Measurements from ENCODE around the gene GPD2.

Gene GPD2

GRCh38 chr2:156476850-156477206, 40.6 kb downstream of the GPD2 start:
- Histone ChIP-seq H3K9ac (ENCODE audit: low read length) (no peak overlapping the region), H3K4me2 (ENCODE audit: low read length) (no peak overlapping the region), H3K79me1 (ENCODE audit: low read length) (no peaks in the 10 kb centered on the region), H4K91ac (ENCODE audit: low read depth, low read length) (no peak overlapping the region), H3K27me3 (ENCODE audit: insufficient read depth, low read length) (no peaks in the 10 kb centered on the region), H3K4ac (ENCODE audit: low read depth, low read length) (no peak overlapping the region), H2BK5ac (ENCODE audit: low read depth, low read length, poor library complexity) (no peak overlapping the region), H3K18ac (ENCODE audit: low read length) (no peak overlapping the region), H2BK12ac (ENCODE audit: low read length) (no peak overlapping the region), H2AFZ (ENCODE audit: insufficient read depth, low read length, poor library complexity) (no peak overlapping the region), H4K12ac (ENCODE audit: low read depth, low read length) (no peak overlapping the region), H3K36me3 (ENCODE audit: control insufficient read depth in 1 of 2, insufficient read depth in 2 of 2, low read length in 2 of 2) (no peaks in the 10 kb centered on the region), H3K4me3 (ENCODE audit: low read depth, low read length) (no peak overlapping the region), H4K8ac (ENCODE audit: low read depth, low read length) (no peak overlapping the region), H3K4me1 (ENCODE audit: control insufficient read depth in 1 of 2, insufficient read depth in 2 of 2, low read length in 2 of 2) (peaks cover 0 to 3% of the 10 kb centered on the region in 2 experiments), H2AK5ac (ENCODE audit: low read length) (no peak overlapping the region), H2BK120ac (ENCODE audit: insufficient read depth, low read length, poor library complexity) (no peak overlapping the region), H3K23ac (ENCODE audit: low read length) (no peak overlapping the region), H3K14ac (ENCODE audit: low read length) (no peak overlapping the region), H3K27ac (ENCODE audit: low read depth, low read length) (no peak overlapping the region), H3K9me3 (ENCODE audit: insufficient read depth, low read depth, low read length) (no peaks in the 10 kb centered on the region), H3K79me2 (ENCODE audit: control insufficient read depth, insufficient read depth, low read length, poor library complexity) (no peaks in the 10 kb centered on the region)
- DNase-seq, result peak in 1 of 2 donors; percentile 51
- no CpG with 5 or more reads among the region's 2 CpGs for WGBS (ENCODE audit: extremely low coverage, insufficient coverage, insufficient read length)

- Histone ChIP-seq H3K4ac (ENCODE audit: low read depth, low read length) (no peak overlapping the region), H3K14ac (ENCODE audit: low read length) (no peak overlapping the region), H2BK12ac (ENCODE audit: low read length) (no peak overlapping the region), H3K4me2 (ENCODE audit: low read length) (no peak overlapping the region), H2AFZ (ENCODE audit: insufficient read depth, low read length, poor library complexity) (no peak overlapping the region), H3K36me3 (ENCODE audit: control insufficient read depth in 1 of 2, insufficient read depth in 2 of 2, low read length in 2 of 2) (no peaks in the 10 kb centered on the region), H3K9ac (ENCODE audit: low read length) (no peak overlapping the region), H4K91ac (ENCODE audit: low read depth, low read length) (no peak overlapping the region), H3K79me1 (ENCODE audit: low read length) (no peaks in the 10 kb centered on the region), H3K23ac (ENCODE audit: low read length) (no peak overlapping the region), H2BK120ac (ENCODE audit: insufficient read depth, low read length, poor library complexity) (no peak overlapping the region), H2BK5ac (ENCODE audit: low read depth, low read length, poor library complexity) (no peak overlapping the region), H3K4me1 (ENCODE audit: control insufficient read depth in 1 of 2, insufficient read depth in 2 of 2, low read length in 2 of 2) (no peaks in the 10 kb centered on the region), H3K79me2 (ENCODE audit: control insufficient read depth, insufficient read depth, low read length, poor library complexity) (no peaks in the 10 kb centered on the region), H3K27ac (ENCODE audit: low read depth, low read length) (no peak overlapping the region), H4K8ac (ENCODE audit: low read depth, low read length) (no peak overlapping the region), H3K9me3 (ENCODE audit: insufficient read depth, low read depth, low read length) (no peaks in the 10 kb centered on the region), H3K27me3 (ENCODE audit: insufficient read depth, low read length) (no peaks in the 10 kb centered on the region), H3K18ac (ENCODE audit: low read length) (no peak overlapping the region), H3K4me3 (ENCODE audit: low read depth, low read length) (no peak overlapping the region), H4K12ac (ENCODE audit: low read depth, low read length) (no peak overlapping the region), H2AK5ac (ENCODE audit: low read length) (no peak overlapping the region)
- no peak for DNase-seq
- WGBS (ENCODE audit: extremely low coverage, insufficient coverage, insufficient read length), result no CpG with 5 or more reads among the region's 5 CpGs
These were observed 44.2 kb downstream of the GPD2 start for GRCh38 chr2:156480376-156480775.

GRCh38 chr2:156481312-156481711, 45.1 kb downstream of the GPD2 start:
- H4K91ac ChIP-seq (ENCODE audit: low read depth, low read length), result no peak overlapping the region
- H3K27ac ChIP-seq (ENCODE audit: low read depth, low read length), result no peak overlapping the region
- no peak overlapping the region for H3K18ac ChIP-seq (ENCODE audit: low read length)
- H3K9ac ChIP-seq (ENCODE audit: low read length), result no peak overlapping the region
- no peak overlapping the region for H3K4me3 ChIP-seq (ENCODE audit: low read depth, low read length)
- H3K4ac ChIP-seq (ENCODE audit: low read depth, low read length), result no peak overlapping the region
- H2BK5ac ChIP-seq (ENCODE audit: low read depth, low read length, poor library complexity), result no peak overlapping the region
- no peak overlapping the region for H4K8ac ChIP-seq (ENCODE audit: low read depth, low read length)
- no peak for DNase-seq
- no peaks in the 10 kb centered on the region for H3K79me2 ChIP-seq (ENCODE audit: control insufficient read depth, insufficient read depth, low read length, poor library complexity)
- no peak overlapping the region for H4K12ac ChIP-seq (ENCODE audit: low read depth, low read length)
- no peaks in the 10 kb centered on the region for H3K9me3 ChIP-seq (ENCODE audit: insufficient read depth, low read depth, low read length)
- H2AFZ ChIP-seq (ENCODE audit: insufficient read depth, low read length, poor library complexity), result no peak overlapping the region
- no peak overlapping the region for H2AK5ac ChIP-seq (ENCODE audit: low read length)
- H3K36me3 ChIP-seq (ENCODE audit: control insufficient read depth in 1 of 2, insufficient read depth in 2 of 2, low read length in 2 of 2), result no peaks in the 10 kb centered on the region
- H2BK120ac ChIP-seq (ENCODE audit: insufficient read depth, low read length, poor library complexity), result no peak overlapping the region
- no peak overlapping the region for H2BK12ac ChIP-seq (ENCODE audit: low read length)
- no peak overlapping the region for H3K23ac ChIP-seq (ENCODE audit: low read length)
- H3K4me2 ChIP-seq (ENCODE audit: low read length), result no peak overlapping the region
- H3K4me1 ChIP-seq (ENCODE audit: control insufficient read depth in 1 of 2, insufficient read depth in 2 of 2, low read length in 2 of 2), result no peaks in the 10 kb centered on the region
- H3K79me1 ChIP-seq (ENCODE audit: low read length), result no peaks in the 10 kb centered on the region
- no peaks in the 10 kb centered on the region for H3K27me3 ChIP-seq (ENCODE audit: insufficient read depth, low read length)
- no peak overlapping the region for H3K14ac ChIP-seq (ENCODE audit: low read length)

GRCh38 chr2:156483741-156484173, 47.6 kb downstream of the GPD2 start:
- H2BK12ac ChIP-seq (ENCODE audit: low read length), result no peak overlapping the region
- no peak overlapping the region for H2AK5ac ChIP-seq (ENCODE audit: low read length)
- H3K79me1 ChIP-seq (ENCODE audit: low read length), result no peaks in the 10 kb centered on the region
- no peak overlapping the region for H3K27ac ChIP-seq (ENCODE audit: low read depth, low read length)
- no peak overlapping the region for H2AFZ ChIP-seq (ENCODE audit: insufficient read depth, low read length, poor library complexity)
- H3K9ac ChIP-seq (ENCODE audit: low read length), result no peak overlapping the region
- no peak overlapping the region for H2BK5ac ChIP-seq (ENCODE audit: low read depth, low read length, poor library complexity)
- H2BK120ac ChIP-seq (ENCODE audit: insufficient read depth, low read length, poor library complexity), result no peak overlapping the region
- H4K91ac ChIP-seq (ENCODE audit: low read depth, low read length), result no peak overlapping the region
- peak in 1 of 2 donors; percentile 58 for DNase-seq
- no peaks in the 10 kb centered on the region for H3K27me3 ChIP-seq (ENCODE audit: insufficient read depth, low read length)
- H3K36me3 ChIP-seq (ENCODE audit: control insufficient read depth in 1 of 2, insufficient read depth in 2 of 2, low read length in 2 of 2), result no peaks in the 10 kb centered on the region
- H3K18ac ChIP-seq (ENCODE audit: low read length), result no peak overlapping the region
- no peaks in the 10 kb centered on the region for H3K79me2 ChIP-seq (ENCODE audit: control insufficient read depth, insufficient read depth, low read length, poor library complexity)
- H4K12ac ChIP-seq (ENCODE audit: low read depth, low read length), result no peak overlapping the region
- no peaks in the 10 kb centered on the region for H3K9me3 ChIP-seq (ENCODE audit: insufficient read depth, low read depth, low read length)
- no peaks in the 10 kb centered on the region for H3K4me1 ChIP-seq (ENCODE audit: control insufficient read depth in 1 of 2, insufficient read depth in 2 of 2, low read length in 2 of 2)
- H3K14ac ChIP-seq (ENCODE audit: low read length), result no peak overlapping the region
- H3K4me3 ChIP-seq (ENCODE audit: low read depth, low read length), result no peak overlapping the region
- H3K4ac ChIP-seq (ENCODE audit: low read depth, low read length), result no peak overlapping the region
- no peak overlapping the region for H3K23ac ChIP-seq (ENCODE audit: low read length)
- no CpG with 5 or more reads among the region's 3 CpGs for WGBS (ENCODE audit: extremely low coverage, insufficient coverage, insufficient read length)
- no peak overlapping the region for H3K4me2 ChIP-seq (ENCODE audit: low read length)
- H4K8ac ChIP-seq (ENCODE audit: low read depth, low read length), result no peak overlapping the region
